ENCODE results near the gene TANGO2. TPM values are rescaled to one million over a fixed set of nuclear protein-coding genes. Genes with fewer than 3 reads are reported as not detected.

Gene TANGO2
- total and polyA plus RNA-seq, 9 of the 15 experiments (the other 6 are each of a cell fraction or from before 2014, with no cell fraction given), result 15.5 to 94.9 (median 70.1) TPM

DNA sequence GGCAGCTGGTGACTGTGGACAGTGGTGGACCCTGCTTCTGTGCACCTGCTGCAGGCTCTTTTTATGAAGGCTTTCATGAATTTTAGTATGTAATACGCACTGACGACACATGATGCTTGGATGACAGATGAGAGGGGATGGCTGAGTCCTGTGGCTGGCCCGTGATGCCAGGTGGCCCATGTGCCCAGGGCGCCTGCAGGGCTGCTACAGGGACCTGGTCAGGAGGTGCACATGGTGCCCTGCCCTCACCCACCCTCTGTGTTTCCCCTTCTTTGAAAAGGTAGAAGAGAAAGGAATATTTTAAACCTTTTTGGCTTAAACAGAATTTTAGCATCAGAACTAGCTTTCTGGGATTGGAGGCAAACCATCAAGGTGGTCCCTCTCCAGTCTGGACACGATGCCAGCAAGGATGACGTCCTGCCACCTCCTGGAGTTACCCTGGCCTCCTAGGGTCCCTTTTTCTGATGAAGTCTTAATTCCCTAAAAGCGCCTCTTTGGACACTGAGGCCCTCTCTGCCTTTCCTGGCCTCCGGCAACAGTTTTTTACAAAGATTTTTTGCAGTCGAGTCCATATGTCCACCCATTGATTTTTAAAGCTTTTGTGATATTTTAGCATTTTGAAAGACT is 89.6 kb downstream of the TANGO2 start (continued):
- TF ChIP-seq, protein P1, sequence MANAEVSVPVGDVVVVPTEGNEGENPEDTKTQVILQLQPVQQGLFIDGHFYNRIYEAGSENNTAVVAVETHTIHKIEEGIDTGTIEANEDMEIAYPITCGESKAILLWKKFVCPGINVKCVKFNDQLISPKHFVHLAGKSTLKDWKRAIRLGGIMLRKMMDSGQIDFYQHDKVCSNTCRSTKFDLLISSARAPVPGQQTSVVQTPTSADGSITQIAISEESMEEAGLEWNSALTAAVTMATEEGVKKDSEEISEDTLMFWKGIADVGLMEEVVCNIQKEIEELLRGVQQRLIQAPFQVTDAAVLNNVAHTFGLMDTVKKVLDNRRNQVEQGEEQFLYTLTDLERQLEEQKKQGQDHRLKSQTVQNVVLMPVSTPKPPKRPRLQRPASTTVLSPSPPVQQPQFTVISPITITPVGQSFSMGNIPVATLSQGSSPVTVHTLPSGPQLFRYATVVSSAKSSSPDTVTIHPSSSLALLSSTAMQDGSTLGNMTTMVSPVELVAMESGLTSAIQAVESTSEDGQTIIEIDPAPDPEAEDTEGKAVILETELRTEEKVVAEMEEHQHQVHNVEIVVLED (CRISPR knock-in tag; IDR thresholded peaks at IDR 0.05), result no peak
- no peak for TF ChIP-seq NCOA2 (IDR thresholded peaks at IDR 0.05; ENCODE audit: partially characterized antibody in 2 of 2)
- TF ChIP-seq XRCC4 (IDR thresholded peaks at IDR 0.05; ENCODE audit: extremely low read depth, insufficient read depth, insufficient read length), result no peak
- TF ChIP-seq SRSF1 (IDR thresholded peaks at IDR 0.05; ENCODE audit: low read depth, low read length), result no peak
- no peak for TF ChIP-seq NRF1 (conservative IDR thresholded peaks at IDR 0.05 in 1 of 2, IDR thresholded peaks at IDR 0.05 in 1 of 2)
- no peak for TF ChIP-seq ZNF146 (CRISPR knock-in tag; IDR thresholded peaks at IDR 0.05; ENCODE audit: unreplicated experiment)
- TF ChIP-seq OTX1 (CRISPR knock-in tag; IDR thresholded peaks at IDR 0.05), result no peak
- no peak for TF ChIP-seq BRCA1 (IDR thresholded peaks at IDR 0.05)
- no peak for TF ChIP-seq BRCA1 (CRISPR knock-in tag; IDR thresholded peaks at IDR 0.05)
- TF ChIP-seq SMC3 (conservative IDR thresholded peaks at IDR 0.05; ENCODE audit: insufficient read depth, low read depth, low read length), result 0 out of 2 replicates have a peak, but pooled peaks have one; percentile 4
- TF ChIP-seq SIN3B (IDR thresholded peaks at IDR 0.05; ENCODE audit: low read depth), result no peak
- no peak for TF ChIP-seq FOXA1 (IDR thresholded peaks at IDR 0.05; ENCODE audit: borderline replicate concordance)
- no peak for TF ChIP-seq ZNF263 (CRISPR knock-in tag; IDR thresholded peaks at IDR 0.05; ENCODE audit: borderline replicate concordance)
- TF ChIP-seq TARDBP (IDR thresholded peaks at IDR 0.05), result no peak
- no peak for TF ChIP-seq ZZZ3 (IDR thresholded peaks at IDR 0.05)
- TF ChIP-seq, protein P2, sequence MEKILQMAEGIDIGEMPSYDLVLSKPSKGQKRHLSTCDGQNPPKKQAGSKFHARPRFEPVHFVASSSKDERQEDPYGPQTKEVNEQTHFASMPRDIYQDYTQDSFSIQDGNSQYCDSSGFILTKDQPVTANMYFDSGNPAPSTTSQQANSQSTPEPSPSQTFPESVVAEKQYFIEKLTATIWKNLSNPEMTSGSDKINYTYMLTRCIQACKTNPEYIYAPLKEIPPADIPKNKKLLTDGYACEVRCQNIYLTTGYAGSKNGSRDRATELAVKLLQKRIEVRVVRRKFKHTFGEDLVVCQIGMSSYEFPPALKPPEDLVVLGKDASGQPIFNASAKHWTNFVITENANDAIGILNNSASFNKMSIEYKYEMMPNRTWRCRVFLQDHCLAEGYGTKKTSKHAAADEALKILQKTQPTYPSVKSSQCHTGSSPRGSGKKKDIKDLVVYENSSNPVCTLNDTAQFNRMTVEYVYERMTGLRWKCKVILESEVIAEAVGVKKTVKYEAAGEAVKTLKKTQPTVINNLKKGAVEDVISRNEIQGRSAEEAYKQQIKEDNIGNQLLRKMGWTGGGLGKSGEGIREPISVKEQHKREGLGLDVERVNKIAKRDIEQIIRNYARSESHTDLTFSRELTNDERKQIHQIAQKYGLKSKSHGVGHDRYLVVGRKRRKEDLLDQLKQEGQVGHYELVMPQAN (IDR thresholded peaks at IDR 0.05; ENCODE audit: borderline replicate concordance), result no peak
- no peak for TF ChIP-seq FOXA3 (CRISPR knock-in tag; conservative IDR thresholded peaks at IDR 0.05 in 1 of 2, IDR thresholded peaks at IDR 0.05 in 1 of 2)
- TF ChIP-seq ZNF408 (CRISPR knock-in tag; IDR thresholded peaks at IDR 0.05; ENCODE audit: low read depth), result no peak
- TF ChIP-seq ZNF436 (CRISPR knock-in tag; IDR thresholded peaks at IDR 0.05), result 0 out of 2 replicates have a peak, but pooled peaks have one; percentile 4
- TF ChIP-seq, protein P3, sequence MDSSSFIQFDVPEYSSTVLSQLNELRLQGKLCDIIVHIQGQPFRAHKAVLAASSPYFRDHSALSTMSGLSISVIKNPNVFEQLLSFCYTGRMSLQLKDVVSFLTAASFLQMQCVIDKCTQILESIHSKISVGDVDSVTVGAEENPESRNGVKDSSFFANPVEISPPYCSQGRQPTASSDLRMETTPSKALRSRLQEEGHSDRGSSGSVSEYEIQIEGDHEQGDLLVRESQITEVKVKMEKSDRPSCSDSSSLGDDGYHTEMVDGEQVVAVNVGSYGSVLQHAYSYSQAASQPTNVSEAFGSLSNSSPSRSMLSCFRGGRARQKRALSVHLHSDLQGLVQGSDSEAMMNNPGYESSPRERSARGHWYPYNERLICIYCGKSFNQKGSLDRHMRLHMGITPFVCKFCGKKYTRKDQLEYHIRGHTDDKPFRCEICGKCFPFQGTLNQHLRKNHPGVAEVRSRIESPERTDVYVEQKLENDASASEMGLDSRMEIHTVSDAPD (CRISPR knock-in tag; IDR thresholded peaks at IDR 0.05), result 0 out of 2 replicates have a peak, but pooled peaks have one; percentile 19
- 0 out of 2 replicates have a peak, but pooled peaks have one; percentile 18 for TF ChIP-seq POLR2A (conservative IDR thresholded peaks at IDR 0.05)
- TF ChIP-seq ZNF507 (tag; conservative IDR thresholded peaks at IDR 0.05), result no peak
- no peak for TF ChIP-seq CEBPG (CRISPR knock-in tag; IDR thresholded peaks at IDR 0.05)
- TF ChIP-seq CEBPG (tag; conservative IDR thresholded peaks at IDR 0.05 in 1 of 2, IDR thresholded peaks at IDR 0.05 in 1 of 2), result no peak

Measured in K562 (cell line).